Kidney (tissue), 14 donors: ENCODE measurements around the gene LACTBL1. TPM values are rescaled to one million over a fixed set of nuclear protein-coding genes. Genes with fewer than 3 reads are reported as not detected.

ENCODE experiments used
- DNase-seq, 5 donors: peaks; one replicate each; pipeline ENCODE4 v3.0.0-alpha.2; 2013 to 2020
- FAIRE-seq: peaks from 2 replicates; lab custom pipeline; 2012; peaks lifted over from hg19 to GRCh38; lab: Jason Lieb, UNC
- H3K27ac ChIP-seq, 2 donors: one replicate each; pipeline ENCODE4 v1.7.0; 2013; ENCODE audit warnings: low read depth in 2 of 2, low read length in 2 of 2, inconsistent platforms in 1 of 2
- H3K27me3 ChIP-seq: one replicate; pipeline ENCODE4 v1.7.1; 2013; ENCODE audit warnings: low read length, inconsistent platforms; ENCODE audit not compliant: control insufficient read depth, insufficient read depth
- H3K36me3 ChIP-seq, 3 donors: one replicate each; pipeline versions ENCODE4 v1.7.0 to v1.7.1; 2013; ENCODE audit warnings: low read length in 3 of 3, control low read depth in 1 of 3, inconsistent platforms in 1 of 3; ENCODE audit not compliant: insufficient read depth in 3 of 3, control insufficient read depth in 2 of 3
- H3K4me1 ChIP-seq, 3 donors: one replicate each; pipeline versions ENCODE4 v1.7.0 to v1.7.1; 2013; ENCODE audit warnings: low read length in 3 of 3, inconsistent platforms in 1 of 3, low read depth in 1 of 3; ENCODE audit not compliant: control insufficient read depth in 2 of 3, insufficient read depth in 2 of 3
- H3K4me3 ChIP-seq, 3 donors: one replicate each; pipeline versions ENCODE4 v1.7.0 to v1.8.1; 2013; ENCODE audit warnings: low read length in 3 of 3, control low read depth in 1 of 3, inconsistent platforms in 1 of 3
- H3K9ac ChIP-seq, 3 donors: one replicate each; pipeline versions ENCODE4 v1.7.0 to v1.7.1; 2013; ENCODE audit warnings: low read length in 3 of 3, control low read depth in 1 of 3, inconsistent platforms in 1 of 3
- H3K9me3 ChIP-seq, 3 donors: one replicate each; pipeline versions ENCODE4 v1.7.0 to v1.7.1; 2013; ENCODE audit warnings: low read length in 3 of 3, control low read depth in 1 of 3, inconsistent platforms in 1 of 3; ENCODE audit not compliant: control insufficient read depth in 2 of 3, insufficient read depth in 1 of 3
- intact Hi-C: fragments of 100-400 bp; cut with DNase I; formaldehyde crosslinking; loops from one replicate; pipeline ENCODE4 v1.11.1; 2022
- polyA plus RNA-seq: library from polyadenylated mRNA; stranded (reverse); fragments of 350-450 nt; fragmentation: Illumina TruSeq; extraction: RNeasy Lipid Tissue Mini Kit (QIAGEN cat#74804); gene quantifications from one replicate; pipeline ENCODE4 v1.2.3, GENCODE V29; 2014; ENCODE audit warnings: low read depth, low replicate concordance; ENCODE audit not compliant: insufficient read depth
- total RNA-seq: library from RNA; stranded (reverse); fragmentation: NEBNext Ultra II Directional; extraction: Animal tissue kit (Norgen Biotek cat#: 25700); gene quantifications from one replicate; pipeline ENCODE4 v1.2.1, GENCODE V29; 2021
- TF ChIP-seq, protein P1 (sequence below): IDR thresholded peaks from 3 replicates; pipeline ENCODE4 v1.5.1; 2012; ENCODE audit warnings: mild to moderate bottlenecking, moderate library complexity, borderline replicate concordance; ENCODE audit not compliant: insufficient read depth; ENCODE audit errors: extremely low read depth
- donor health status: control.
- donor health status: control.
- donor health status: control.
- donor health status: control.
- donor health status: control.
- donor health status: DM: yes; HTN: yes; CAD: no.
- donor health status: Normal renal cell carcinoma (clear cell type).

Gene LACTBL1
- total and polyA plus RNA-seq, 2 donors from 2014 or later, result not detected

DNA sequence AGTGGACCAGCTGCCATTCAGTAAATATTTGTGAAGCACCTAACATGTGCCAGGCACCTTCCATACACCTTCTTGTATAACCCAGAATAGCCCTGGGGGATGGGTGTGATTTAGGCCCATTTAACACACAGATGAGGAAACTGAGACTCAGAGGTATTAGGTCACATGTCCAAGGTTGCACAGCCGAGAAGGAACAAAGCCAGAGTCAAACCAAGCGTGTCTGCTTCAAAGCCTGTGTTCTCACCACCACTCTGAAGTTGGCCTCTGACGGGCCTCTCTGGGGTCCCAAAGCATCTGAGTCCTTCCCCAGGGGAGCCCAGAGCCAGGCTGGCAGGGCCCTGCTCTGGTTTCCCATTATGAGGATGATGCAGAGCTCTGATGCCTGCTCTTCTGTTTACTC lies 65.1 kb downstream of the LACTBL1 start:
- DNase-seq, result no peak
- TF ChIP-seq, protein P1, sequence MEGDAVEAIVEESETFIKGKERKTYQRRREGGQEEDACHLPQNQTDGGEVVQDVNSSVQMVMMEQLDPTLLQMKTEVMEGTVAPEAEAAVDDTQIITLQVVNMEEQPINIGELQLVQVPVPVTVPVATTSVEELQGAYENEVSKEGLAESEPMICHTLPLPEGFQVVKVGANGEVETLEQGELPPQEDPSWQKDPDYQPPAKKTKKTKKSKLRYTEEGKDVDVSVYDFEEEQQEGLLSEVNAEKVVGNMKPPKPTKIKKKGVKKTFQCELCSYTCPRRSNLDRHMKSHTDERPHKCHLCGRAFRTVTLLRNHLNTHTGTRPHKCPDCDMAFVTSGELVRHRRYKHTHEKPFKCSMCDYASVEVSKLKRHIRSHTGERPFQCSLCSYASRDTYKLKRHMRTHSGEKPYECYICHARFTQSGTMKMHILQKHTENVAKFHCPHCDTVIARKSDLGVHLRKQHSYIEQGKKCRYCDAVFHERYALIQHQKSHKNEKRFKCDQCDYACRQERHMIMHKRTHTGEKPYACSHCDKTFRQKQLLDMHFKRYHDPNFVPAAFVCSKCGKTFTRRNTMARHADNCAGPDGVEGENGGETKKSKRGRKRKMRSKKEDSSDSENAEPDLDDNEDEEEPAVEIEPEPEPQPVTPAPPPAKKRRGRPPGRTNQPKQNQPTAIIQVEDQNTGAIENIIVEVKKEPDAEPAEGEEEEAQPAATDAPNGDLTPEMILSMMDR, result no peak

DNA sequence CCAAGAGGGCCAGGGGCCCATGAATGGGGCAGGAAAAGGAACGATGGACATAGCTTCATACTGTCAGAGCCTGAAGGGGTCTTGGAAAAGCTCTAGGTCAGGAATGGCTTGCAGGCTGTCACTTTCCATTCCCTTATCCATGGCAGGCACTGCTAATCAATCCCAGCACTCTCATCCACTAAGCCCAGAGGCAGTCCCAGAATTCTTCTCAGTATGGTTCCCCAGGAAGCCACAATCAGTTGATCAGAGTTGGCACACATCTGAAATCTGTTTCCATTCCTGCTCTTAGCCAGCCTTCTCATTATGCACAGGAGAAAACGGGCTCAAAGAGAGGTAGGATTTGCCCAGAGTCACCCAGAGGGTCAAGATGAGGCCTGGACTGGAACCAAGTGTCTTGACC lies 65.7 kb downstream of the LACTBL1 start:
- H3K36me3 ChIP-seq, result no peaks in the 10 kb centered on the region
- H3K9me3 ChIP-seq, result no peaks in the 10 kb centered on the region
- DNase-seq (no peak), FAIRE-seq (no peak)
- intact Hi-C loops, result no loop called here
- no peaks in the 10 kb centered on the region for H3K4me1 ChIP-seq
- H3K4me3 ChIP-seq, result no peak overlapping the region
- TF ChIP-seq, protein P1, result no peak
- no peak overlapping the region for H3K9ac ChIP-seq
- H3K27ac ChIP-seq, result no peak overlapping the region
- H3K27me3 ChIP-seq, result no peaks in the 10 kb centered on the region

More for the DNA sequence above, 65.1 kb downstream of the LACTBL1 start:
- Histone ChIP-seq H3K27ac (no peak overlapping the region), H3K27me3 (no peaks in the 10 kb centered on the region), H3K9me3 (no peaks in the 10 kb centered on the region), H3K4me1 (no peaks in the 10 kb centered on the region), H3K9ac (no peak overlapping the region), H3K36me3 (no peaks in the 10 kb centered on the region), H3K4me3 (no peak overlapping the region)
- intact Hi-C loops, result no loop called here
- FAIRE-seq, result no peak

DNA sequence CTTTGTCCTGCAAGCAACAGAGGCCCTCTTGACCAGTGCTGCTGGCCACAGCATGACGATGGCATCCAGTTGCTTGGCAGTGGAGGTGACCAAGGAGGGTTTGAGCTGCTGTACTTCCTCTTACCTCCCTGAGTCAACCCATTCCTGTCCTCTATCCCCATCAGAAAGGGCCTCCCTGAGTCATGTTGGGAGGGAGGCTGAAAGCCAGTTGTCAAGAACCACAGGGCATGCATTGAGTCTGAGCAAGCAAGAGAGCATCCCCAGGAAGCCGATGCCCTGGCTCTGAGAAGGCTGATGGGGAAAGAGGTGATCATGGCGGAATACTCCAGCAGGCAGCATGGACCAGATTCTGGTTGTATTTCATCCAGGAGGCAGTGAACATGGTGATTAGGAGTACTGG lies 69.6 kb downstream of the LACTBL1 start:
- FAIRE-seq (no peak), DNase-seq (no peak)
- intact Hi-C loops, result no loop called here
- Histone ChIP-seq H3K4me3 (no peak overlapping the region), H3K9ac (no peak overlapping the region), H3K4me1 (no peaks in the 10 kb centered on the region), H3K27me3 (no peaks in the 10 kb centered on the region), H3K27ac (no peak overlapping the region), H3K36me3 (no peaks in the 10 kb centered on the region), H3K9me3 (no peaks in the 10 kb centered on the region)
- TF ChIP-seq, protein P1, result no peak

Other genes with a start within 250 kb of the LACTBL1 start
- gene TEX46, start 43.0 kb upstream of the LACTBL1 start, total RNA-seq, result not detected
- not detected for gene TEX46, start 43.0 kb upstream of the LACTBL1 start, polyA plus RNA-seq
- gene KDM1A, start 46.6 kb upstream of the LACTBL1 start, total RNA-seq, result 54.4 TPM
- gene KDM1A, start 46.6 kb upstream of the LACTBL1 start, polyA plus RNA-seq, result 33.3 TPM
- 39.0 TPM for gene LUZP1, start 196.0 kb upstream of the LACTBL1 start, total RNA-seq
- gene LUZP1, start 196.0 kb upstream of the LACTBL1 start, polyA plus RNA-seq, result 6.7 TPM
- 0.09 TPM for gene HTR1D, start 244.6 kb upstream of the LACTBL1 start, total RNA-seq
- not detected for gene HTR1D, start 244.6 kb upstream of the LACTBL1 start, polyA plus RNA-seq